WTC11 (cell line): ENCODE results near the gene FRMD5. TPM values are rescaled to one million over a fixed set of nuclear protein-coding genes. Genes with fewer than 3 reads are reported as not detected.

Experiments used
- ATAC-seq: fragments of 200-7000 bp; cut with Tn5 transposase; 2 replicates; pipeline ENCODE4 v1.10.0; 2021; ENCODE audit warnings: mild to moderate bottlenecking, moderate library complexity
- CTCF ChIA-PET: fragments of 300-600 bp; sonication (Branson Sonifier 250); formaldehyde crosslinking; loops from one replicate; lab custom pipeline; 2021; ENCODE audit warnings: antibody characterized with exemption; lab: Charles Lee
- POLR2A ChIA-PET: fragments of 350-600 bp; sonication (Branson Sonifier 250); formaldehyde crosslinking; loops from one replicate; lab custom pipeline; 2021; ENCODE audit warnings: antibody characterized with exemption; lab: Charles Lee
- DNase-seq: peaks from one replicate; pipeline ENCODE4 v3.0.0; 2021; ENCODE audit warnings: low spot score
- H3K27ac Mint-ChIP-seq: 2 replicates; pipeline ENCODE4 v1.8.0; 2021; ENCODE audit warnings: mixed read lengths
- H3K27me3 Mint-ChIP-seq: 2 replicates; pipeline ENCODE4 v1.8.0; 2021; ENCODE audit warnings: low read depth, mild to moderate bottlenecking, moderate library complexity, mixed read lengths
- H3K36me3 Mint-ChIP-seq: 2 replicates; pipeline ENCODE4 v1.8.0; 2021; ENCODE audit warnings: mixed read lengths
- H3K4me1 Mint-ChIP-seq: 2 replicates; pipeline ENCODE4 v1.8.0; 2022; ENCODE audit warnings: mixed read lengths
- H3K4me3 Mint-ChIP-seq: 2 replicates; pipeline ENCODE4 v1.8.0; 2021; ENCODE audit warnings: mild to moderate bottlenecking, moderate library complexity, mixed read lengths
- H3K9me3 Mint-ChIP-seq: 2 replicates; pipeline ENCODE4 v1.8.0; 2021; ENCODE audit warnings: mixed read lengths
- ATF3 ChIP-seq: sonication (generic); formaldehyde crosslinking; conservative IDR thresholded peaks from 2 replicates; pipeline ENCODE4 v1.8.1; 2022; ENCODE audit warnings: mild to moderate bottlenecking, missing genetic modification reagents
- CDX4 ChIP-seq: fragments of 250-450 bp; sonication (Bioruptor Pico); IDR thresholded peaks from 2 replicates; pipeline ENCODE4 v1.9.0; 2021; ENCODE audit warnings: moderate library complexity, mild to moderate bottlenecking, inconsistent platforms, borderline replicate concordance
- E2F1 ChIP-seq: sonication (generic); formaldehyde crosslinking; IDR thresholded peaks from 2 replicates; pipeline ENCODE4 v1.8.0; 2022; ENCODE audit warnings: mild to moderate bottlenecking, missing genetic modification reagents
- E2F4 ChIP-seq: sonication (generic); formaldehyde crosslinking; IDR thresholded peaks from 2 replicates; pipeline ENCODE4 v1.8.1; 2022; ENCODE audit warnings: low read depth, mild to moderate bottlenecking, moderate library complexity, missing genetic modification reagents, borderline replicate concordance
- E2F5 ChIP-seq: sonication (generic); formaldehyde crosslinking; IDR thresholded peaks from 2 replicates; pipeline ENCODE4 v1.8.1; 2022; ENCODE audit warnings: mild to moderate bottlenecking, moderate library complexity, missing genetic modification reagents
- ERG ChIP-seq: fragments of 250-450 bp; sonication (Bioruptor Pico); IDR thresholded peaks from 2 replicates; pipeline ENCODE4 v1.8.0; 2021; ENCODE audit warnings: mild to moderate bottlenecking
- FOXK1 ChIP-seq: sonication (generic); formaldehyde crosslinking; IDR thresholded peaks from 2 replicates; pipeline ENCODE4 v1.8.0; 2022; ENCODE audit warnings: mild to moderate bottlenecking, moderate library complexity, missing genetic modification reagents
- NR1H2 ChIP-seq: sonication (generic); formaldehyde crosslinking; IDR thresholded peaks from 2 replicates; pipeline ENCODE4 v1.9.0; 2021; ENCODE audit warnings: mild to moderate bottlenecking, moderate library complexity, missing genetic modification reagents
- OVOL2 ChIP-seq: fragments of 250-450 bp; sonication (Bioruptor Pico); IDR thresholded peaks from 2 replicates; pipeline ENCODE4 v1.9.0; 2021; ENCODE audit warnings: mild to moderate bottlenecking, borderline replicate concordance
- RELA ChIP-seq: sonication (generic); formaldehyde crosslinking; IDR thresholded peaks from 2 replicates; pipeline ENCODE4 v1.8.1; 2022; ENCODE audit warnings: missing genetic modification reagents, mild to moderate bottlenecking, borderline replicate concordance
- STAT6 ChIP-seq: sonication (generic); formaldehyde crosslinking; conservative IDR thresholded peaks from 2 replicates; pipeline ENCODE4 v1.8.1; 2023; ENCODE audit warnings: mild to moderate bottlenecking, low read depth, missing genetic modification reagents, moderate library complexity
- ZNF281 ChIP-seq: sonication (generic); formaldehyde crosslinking; IDR thresholded peaks from 2 replicates; pipeline ENCODE4 v1.8.0; 2023; ENCODE audit warnings: mild to moderate bottlenecking, missing genetic modification reagents
- ZNF425 ChIP-seq: fragments of 250-450 bp; sonication (Bioruptor Pico); conservative IDR thresholded peaks from 2 replicates; pipeline ENCODE4 v1.9.0; 2021; ENCODE audit warnings: mild to moderate bottlenecking
- ZNF532 ChIP-seq: fragments of 250-450 bp; sonication (Bioruptor Pico); IDR thresholded peaks from 2 replicates; pipeline ENCODE4 v1.9.0; 2021; ENCODE audit warnings: mild to moderate bottlenecking, borderline replicate concordance
- ZNF671 ChIP-seq: fragments of 250-450 bp; sonication (Bioruptor Pico); IDR thresholded peaks from 2 replicates; pipeline ENCODE4 v1.8.0; 2021; ENCODE audit warnings: mild to moderate bottlenecking
- total RNA-seq: library from RNA; stranded (reverse); gene quantifications from 3 replicates; pipeline ENCODE4 v1.2.3, GENCODE V29; 2021

FRMD5 gene
- total RNA-seq, 1 experiment from 2014 or later: 14.1 TPM

- TF ChIP-seq E2F5 (CRISPR knock-in tag) (no peak), ERG (CRISPR knock-in tag) (no peak), E2F1 (CRISPR knock-in tag) (no peak), RELA (CRISPR knock-in tag) (no peak), OVOL2 (CRISPR knock-in tag) (no peak), FOXK1 (CRISPR knock-in tag) (no peak), ZNF532 (CRISPR knock-in tag) (no peak), NR1H2 (CRISPR knock-in tag) (no peak)
Measured at GRCh38 chr15:43868406-43868805, 326.7 kb downstream of the FRMD5 start (continued).

- no peaks in the 10 kb centered on the region for H3K4me1 Mint-ChIP-seq
- TF ChIP-seq ZNF425: no peak
- TF ChIP-seq ZNF281: no peak
- TF ChIP-seq CDX4: no peak
- TF ChIP-seq ZNF671 (CRISPR knock-in tag): no peak
- no peak for TF ChIP-seq ATF3 (CRISPR knock-in tag)
- no peak for TF ChIP-seq STAT6
- TF ChIP-seq E2F4 (CRISPR knock-in tag): no peak
- TF ChIP-seq, all 79 proteins: peak for 0
- H3K27me3 Mint-ChIP-seq: no peaks in the 10 kb centered on the region
- ChIA-PET CTCF (no interaction called here), POLR2A (interaction anchor here (0.8 kb wide), 1 partner anchor 350 kb away, joined by 4 read pairs; no protein-coding TSS in a partner anchor)
- no peak for DNase-seq
- no peaks in the 10 kb centered on the region for H3K9me3 Mint-ChIP-seq
- H3K27ac Mint-ChIP-seq: no peak overlapping the region
- ATAC-seq: no peak
- no peak overlapping the region for H3K4me3 Mint-ChIP-seq
- peaks cover 3% of the 10 kb centered on the region for H3K36me3 Mint-ChIP-seq
Measured at GRCh38 chr15:43867096-43867495, 328.0 kb downstream of the FRMD5 start.
